ENCODE measurements around the gene NT5M.

Gene NT5M

GRCh38 chr17:17303847-17304490 is 796 bp downstream of the NT5M start:
- no peak for DNase-seq

- DNase-seq, result peak; percentile 73
Measured at GRCh38 chr17:17304521-17304985, 1.4 kb downstream of the NT5M start.

- peak; percentile 82 for DNase-seq
Measured at GRCh38 chr17:17305281-17305801, 2.2 kb downstream of the NT5M start.

GRCh38 chr17:17309356-17309755 is 6.2 kb downstream of the NT5M start:
- no peak for DNase-seq

GRCh38 chr17:17313350-17313991 is 10.3 kb downstream of the NT5M start:
- peak; percentile 76 for DNase-seq

GRCh38 chr17:17314501-17315071 is 11.4 kb downstream of the NT5M start:
- no peak for DNase-seq

- no peak for DNase-seq
Measured at GRCh38 chr17:17315142-17315821, 12.1 kb downstream of the NT5M start.

GRCh38 chr17:17320188-17320910 is 17.2 kb downstream of the NT5M start:
- no peak for DNase-seq

- no peak for DNase-seq
Measured at GRCh38 chr17:17320911-17321220, 17.7 kb downstream of the NT5M start.

GRCh38 chr17:17321356-17322025 is 18.3 kb downstream of the NT5M start:
- no peak for DNase-seq

- DNase-seq, result no peak
Measured at GRCh38 chr17:17322516-17323510, 19.6 kb downstream of the NT5M start.

GRCh38 chr17:17324616-17325015 is 21.4 kb downstream of the NT5M start:
- DNase-seq, result no peak

GRCh38 chr17:17325228-17325627 is 22.1 kb downstream of the NT5M start:
- no peak for DNase-seq

- no peak for DNase-seq
Measured at GRCh38 chr17:17325816-17326215, 22.6 kb downstream of the NT5M start.

- DNase-seq, result no peak
Measured at GRCh38 chr17:17326275-17326875, 23.2 kb downstream of the NT5M start.

GRCh38 chr17:17328251-17328650 is 25.1 kb downstream of the NT5M start:
- DNase-seq, result no peak

- DNase-seq, result no peak
Measured at GRCh38 chr17:17341452-17341851, 38.3 kb downstream of the NT5M start.

- DNase-seq, result no peak
Measured at GRCh38 chr17:17342242-17342945, 39.2 kb downstream of the NT5M start.

GRCh38 chr17:17343160-17343735 is 40.1 kb downstream of the NT5M start:
- DNase-seq, result no peak

All from activated CD4-positive, alpha-beta T cell treated with anti-CD3 and anti-CD28 coated beads, Interleukin-2, Interleukin-6, amounts not matched to agents 100 ng/mL and 50 ng/mL, durations not matched to agents 16 hours and 8 hours (primary cell).